Stimulated activated CD8-positive, alpha-beta memory T cell treated with anti-CD3 and anti-CD28 coated beads, Interleukin-7, amount 100 ng/mL, for 24 hours (primary cell): ENCODE results near the gene RHBDD1.

ENCODE experiments used
- DNase-seq: peaks from one replicate; pipeline ENCODE4 v3.0.0-alpha.2; 2020; ENCODE audit warnings: low read depth

The RHBDD1 gene

GRCh38 chr2:226885769-226886435, 50.0 kb downstream of the RHBDD1 start:
- DNase-seq = no peak

GRCh38 chr2:226887940-226888339, 52.1 kb downstream of the RHBDD1 start:
- DNase-seq = no peak

GRCh38 chr2:226888378-226888965, 52.6 kb downstream of the RHBDD1 start:
- DNase-seq = no peak

GRCh38 chr2:226888971-226889370, 53.1 kb downstream of the RHBDD1 start:
- DNase-seq = no peak

- DNase-seq = no peak
These were observed 54.4 kb downstream of the RHBDD1 start for GRCh38 chr2:226890286-226890685.

- no peak for DNase-seq
These were observed 56.1 kb downstream of the RHBDD1 start for GRCh38 chr2:226891780-226892590.

- no peak for DNase-seq
These were observed 56.9 kb downstream of the RHBDD1 start for GRCh38 chr2:226892729-226893128.

- DNase-seq = no peak
These were observed 57.4 kb downstream of the RHBDD1 start for GRCh38 chr2:226893216-226893615.

- no peak for DNase-seq
These were observed 58.9 kb downstream of the RHBDD1 start for GRCh38 chr2:226894752-226895151.

- DNase-seq = no peak
These were observed 59.7 kb downstream of the RHBDD1 start for GRCh38 chr2:226895579-226895978.

- no peak for DNase-seq
These were observed 62.3 kb downstream of the RHBDD1 start for GRCh38 chr2:226898121-226898520.

GRCh38 chr2:226898897-226899296, 63.0 kb downstream of the RHBDD1 start:
- no peak for DNase-seq

GRCh38 chr2:226902041-226902966, 66.5 kb downstream of the RHBDD1 start:
- DNase-seq = no peak

GRCh38 chr2:226903179-226903578, 67.3 kb downstream of the RHBDD1 start:
- DNase-seq = no peak

GRCh38 chr2:226904592-226904991, 68.7 kb downstream of the RHBDD1 start:
- no peak for DNase-seq

- no peak for DNase-seq
These were observed 69.9 kb downstream of the RHBDD1 start for GRCh38 chr2:226905718-226906117.

- DNase-seq = no peak
These were observed 70.4 kb downstream of the RHBDD1 start for GRCh38 chr2:226906163-226906693.

- DNase-seq = no peak
These were observed 73.3 kb downstream of the RHBDD1 start for GRCh38 chr2:226909126-226909525.

- DNase-seq = no peak
These were observed 74.0 kb downstream of the RHBDD1 start for GRCh38 chr2:226909836-226910235.

- no peak for DNase-seq
These were observed 74.5 kb downstream of the RHBDD1 start for GRCh38 chr2:226910384-226910783.

- DNase-seq = no peak
These were observed 76.1 kb downstream of the RHBDD1 start for GRCh38 chr2:226911932-226912331.

GRCh38 chr2:226913641-226914040, 77.8 kb downstream of the RHBDD1 start:
- no peak for DNase-seq
